WTC11 (cell line): ENCODE data around the gene TM7SF3. TPM values are rescaled to one million over a fixed set of nuclear protein-coding genes. Genes with fewer than 3 reads are reported as not detected.

Experiments
- ATAC-seq: fragments of 200-7000 bp; cut with Tn5 transposase; 2 replicates; pipeline ENCODE4 v1.10.0; 2021; ENCODE audit warnings: mild to moderate bottlenecking, moderate library complexity
- CTCF ChIA-PET: fragments of 300-600 bp; sonication (Branson Sonifier 250); formaldehyde crosslinking; loops from one replicate; lab custom pipeline; 2021; ENCODE audit warnings: antibody characterized with exemption; lab: Charles Lee
- POLR2A ChIA-PET: fragments of 350-600 bp; sonication (Branson Sonifier 250); formaldehyde crosslinking; loops from one replicate; lab custom pipeline; 2021; ENCODE audit warnings: antibody characterized with exemption; lab: Charles Lee
- DNase-seq: peaks from one replicate; pipeline ENCODE4 v3.0.0; 2021; ENCODE audit warnings: low spot score
- H3K27ac Mint-ChIP-seq: 2 replicates; pipeline ENCODE4 v1.8.0; 2021; ENCODE audit warnings: mixed read lengths
- H3K27me3 Mint-ChIP-seq: 2 replicates; pipeline ENCODE4 v1.8.0; 2021; ENCODE audit warnings: low read depth, mild to moderate bottlenecking, moderate library complexity, mixed read lengths
- H3K36me3 Mint-ChIP-seq: 2 replicates; pipeline ENCODE4 v1.8.0; 2021; ENCODE audit warnings: mixed read lengths
- H3K4me1 Mint-ChIP-seq: 2 replicates; pipeline ENCODE4 v1.8.0; 2022; ENCODE audit warnings: mixed read lengths
- H3K4me3 Mint-ChIP-seq: 2 replicates; pipeline ENCODE4 v1.8.0; 2021; ENCODE audit warnings: mild to moderate bottlenecking, moderate library complexity, mixed read lengths
- H3K9me3 Mint-ChIP-seq: 2 replicates; pipeline ENCODE4 v1.8.0; 2021; ENCODE audit warnings: mixed read lengths
- ATF1 ChIP-seq: sonication (generic); formaldehyde crosslinking; IDR thresholded peaks from 2 replicates; pipeline ENCODE4 v1.8.1; 2023; ENCODE audit warnings: mild to moderate bottlenecking, moderate library complexity, missing genetic modification reagents
- ELF4 ChIP-seq: sonication (generic); formaldehyde crosslinking; IDR thresholded peaks from 2 replicates; pipeline ENCODE4 v1.8.1; 2022; ENCODE audit warnings: low read depth, mild to moderate bottlenecking, moderate library complexity, missing genetic modification reagents
- FOXJ3 ChIP-seq: sonication (generic); formaldehyde crosslinking; IDR thresholded peaks from 2 replicates; pipeline ENCODE4 v1.9.0; 2021; ENCODE audit warnings: missing genetic modification reagents, mild to moderate bottlenecking, borderline replicate concordance
- FOXK1 ChIP-seq: sonication (generic); formaldehyde crosslinking; IDR thresholded peaks from 2 replicates; pipeline ENCODE4 v1.8.0; 2022; ENCODE audit warnings: mild to moderate bottlenecking, moderate library complexity, missing genetic modification reagents
- FOXP1 ChIP-seq: sonication (generic); formaldehyde crosslinking; IDR thresholded peaks from 2 replicates; pipeline ENCODE4 v1.8.0; 2022; ENCODE audit warnings: missing genetic modification reagents, mild to moderate bottlenecking, moderate library complexity, borderline replicate concordance
- KAT7 ChIP-seq: sonication (generic); formaldehyde crosslinking; IDR thresholded peaks from 2 replicates; pipeline ENCODE4 v1.8.1; 2023; ENCODE audit warnings: missing genetic modification reagents, mild to moderate bottlenecking, borderline replicate concordance
- MXD4 ChIP-seq: fragments of 250-450 bp; sonication (Bioruptor Pico); IDR thresholded peaks from 2 replicates; pipeline ENCODE4 v1.8.0; 2021; ENCODE audit warnings: mild to moderate bottlenecking, moderate library complexity, borderline replicate concordance
- MYBL2 ChIP-seq: sonication (generic); formaldehyde crosslinking; IDR thresholded peaks from 2 replicates; pipeline ENCODE4 v1.8.1; 2023; ENCODE audit warnings: mild to moderate bottlenecking, moderate library complexity, missing genetic modification reagents
- OVOL2 ChIP-seq: fragments of 250-450 bp; sonication (Bioruptor Pico); IDR thresholded peaks from 2 replicates; pipeline ENCODE4 v1.9.0; 2021; ENCODE audit warnings: mild to moderate bottlenecking, borderline replicate concordance
- ZNF121 ChIP-seq: sonication (generic); formaldehyde crosslinking; IDR thresholded peaks from 2 replicates; pipeline ENCODE4 v1.8.0; 2023; ENCODE audit warnings: missing genetic modification reagents
- ZNF232 ChIP-seq: sonication (generic); formaldehyde crosslinking; IDR thresholded peaks from 2 replicates; pipeline ENCODE4 v1.8.0; 2022; ENCODE audit warnings: mild to moderate bottlenecking, missing genetic modification reagents
- ZNF263 ChIP-seq: sonication (generic); formaldehyde crosslinking; IDR thresholded peaks from 2 replicates; pipeline ENCODE4 v1.8.1; 2022; ENCODE audit warnings: low read depth, mild to moderate bottlenecking, moderate library complexity, missing genetic modification reagents
- total RNA-seq: library from RNA; stranded (reverse); gene quantifications from 3 replicates; pipeline ENCODE4 v1.2.3, GENCODE V29; 2021
- TF ChIP-seq, protein P1 (sequence below): fragments of 200-600 bp; IDR thresholded peaks from 2 replicates; pipeline ENCODE4 v1.8.0; 2022; ENCODE audit warnings: antibody characterized with exemption
- TF ChIP-seq, protein P2 (sequence below): fragments of 250-450 bp; sonication (Bioruptor Pico); IDR thresholded peaks from 2 replicates; pipeline ENCODE4 v1.9.0; 2021; ENCODE audit warnings: mild to moderate bottlenecking, borderline replicate concordance
- TF ChIP-seq, protein P3 (sequence below): fragments of 250-450 bp; sonication (Bioruptor Pico); IDR thresholded peaks from 2 replicates; pipeline ENCODE4 v2.1.2; 2022; ENCODE audit warnings: mild to moderate bottlenecking, moderate library complexity
- TF ChIP-seq, protein P4 (sequence below): sonication (generic); formaldehyde crosslinking; IDR thresholded peaks from 2 replicates; pipeline ENCODE4 v1.8.1; 2023; ENCODE audit warnings: mild to moderate bottlenecking, missing genetic modification reagents, moderate library complexity
- TF ChIP-seq, protein P5 (sequence below): sonication (generic); formaldehyde crosslinking; IDR thresholded peaks from 2 replicates; pipeline ENCODE4 v1.8.1; 2023; ENCODE audit warnings: mild to moderate bottlenecking, missing genetic modification reagents
- TF ChIP-seq, protein P6 (sequence below): sonication (generic); formaldehyde crosslinking; IDR thresholded peaks from 2 replicates; pipeline ENCODE4 v1.8.0; 2022; ENCODE audit warnings: mild to moderate bottlenecking, missing genetic modification reagents
- TF ChIP-seq, protein P7 (sequence below): sonication (generic); formaldehyde crosslinking; conservative IDR thresholded peaks from 2 replicates; pipeline ENCODE4 v1.8.1; 2023; ENCODE audit warnings: mild to moderate bottlenecking, low read depth, missing genetic modification reagents, moderate library complexity

The TM7SF3 gene
- total RNA-seq, 1 experiment from 2014 or later = 75.3 TPM

DNA sequence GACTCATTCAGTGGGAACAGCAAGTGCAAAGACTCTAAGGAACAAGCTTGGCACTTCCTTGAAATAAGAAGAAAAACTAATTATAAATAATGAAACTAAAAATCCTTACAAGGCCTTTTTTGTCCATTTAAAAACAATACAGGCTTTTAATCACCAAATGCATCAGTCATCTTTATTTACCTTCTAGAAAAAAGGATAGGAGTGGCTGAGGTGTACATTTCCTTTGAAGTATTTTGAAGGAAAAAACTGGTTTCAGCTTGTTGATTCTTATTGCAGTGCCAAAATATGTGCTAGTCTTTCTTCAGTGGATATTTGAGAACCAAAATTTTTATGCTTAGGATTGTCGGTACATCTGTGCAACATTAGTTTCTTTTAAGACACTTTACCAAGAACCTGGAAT, 38.0 kb upstream of the TM7SF3 start:
- Mint-ChIP-seq H3K4me1 (no peaks in the 10 kb centered on the region), H3K36me3 (no peaks in the 10 kb centered on the region), H3K9me3 (no peaks in the 10 kb centered on the region), H3K27ac (no peak overlapping the region), H3K4me3 (no peak overlapping the region), H3K27me3 (no peaks in the 10 kb centered on the region)
- ChIA-PET POLR2A (no interaction called here), CTCF (interaction anchor here (0.6 kb wide), 1 partner anchor 13 kb away, joined by 3 read pairs; no protein-coding TSS in a partner anchor)
- no peak for ATAC-seq
- no peak for TF ChIP-seq ELF4 (CRISPR knock-in tag)
- TF ChIP-seq MXD4 (CRISPR knock-in tag) = no peak
- no peak for TF ChIP-seq ATF1 (CRISPR knock-in tag)
- TF ChIP-seq, protein P1, sequence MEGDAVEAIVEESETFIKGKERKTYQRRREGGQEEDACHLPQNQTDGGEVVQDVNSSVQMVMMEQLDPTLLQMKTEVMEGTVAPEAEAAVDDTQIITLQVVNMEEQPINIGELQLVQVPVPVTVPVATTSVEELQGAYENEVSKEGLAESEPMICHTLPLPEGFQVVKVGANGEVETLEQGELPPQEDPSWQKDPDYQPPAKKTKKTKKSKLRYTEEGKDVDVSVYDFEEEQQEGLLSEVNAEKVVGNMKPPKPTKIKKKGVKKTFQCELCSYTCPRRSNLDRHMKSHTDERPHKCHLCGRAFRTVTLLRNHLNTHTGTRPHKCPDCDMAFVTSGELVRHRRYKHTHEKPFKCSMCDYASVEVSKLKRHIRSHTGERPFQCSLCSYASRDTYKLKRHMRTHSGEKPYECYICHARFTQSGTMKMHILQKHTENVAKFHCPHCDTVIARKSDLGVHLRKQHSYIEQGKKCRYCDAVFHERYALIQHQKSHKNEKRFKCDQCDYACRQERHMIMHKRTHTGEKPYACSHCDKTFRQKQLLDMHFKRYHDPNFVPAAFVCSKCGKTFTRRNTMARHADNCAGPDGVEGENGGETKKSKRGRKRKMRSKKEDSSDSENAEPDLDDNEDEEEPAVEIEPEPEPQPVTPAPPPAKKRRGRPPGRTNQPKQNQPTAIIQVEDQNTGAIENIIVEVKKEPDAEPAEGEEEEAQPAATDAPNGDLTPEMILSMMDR = no peak
- TF ChIP-seq, protein P2, sequence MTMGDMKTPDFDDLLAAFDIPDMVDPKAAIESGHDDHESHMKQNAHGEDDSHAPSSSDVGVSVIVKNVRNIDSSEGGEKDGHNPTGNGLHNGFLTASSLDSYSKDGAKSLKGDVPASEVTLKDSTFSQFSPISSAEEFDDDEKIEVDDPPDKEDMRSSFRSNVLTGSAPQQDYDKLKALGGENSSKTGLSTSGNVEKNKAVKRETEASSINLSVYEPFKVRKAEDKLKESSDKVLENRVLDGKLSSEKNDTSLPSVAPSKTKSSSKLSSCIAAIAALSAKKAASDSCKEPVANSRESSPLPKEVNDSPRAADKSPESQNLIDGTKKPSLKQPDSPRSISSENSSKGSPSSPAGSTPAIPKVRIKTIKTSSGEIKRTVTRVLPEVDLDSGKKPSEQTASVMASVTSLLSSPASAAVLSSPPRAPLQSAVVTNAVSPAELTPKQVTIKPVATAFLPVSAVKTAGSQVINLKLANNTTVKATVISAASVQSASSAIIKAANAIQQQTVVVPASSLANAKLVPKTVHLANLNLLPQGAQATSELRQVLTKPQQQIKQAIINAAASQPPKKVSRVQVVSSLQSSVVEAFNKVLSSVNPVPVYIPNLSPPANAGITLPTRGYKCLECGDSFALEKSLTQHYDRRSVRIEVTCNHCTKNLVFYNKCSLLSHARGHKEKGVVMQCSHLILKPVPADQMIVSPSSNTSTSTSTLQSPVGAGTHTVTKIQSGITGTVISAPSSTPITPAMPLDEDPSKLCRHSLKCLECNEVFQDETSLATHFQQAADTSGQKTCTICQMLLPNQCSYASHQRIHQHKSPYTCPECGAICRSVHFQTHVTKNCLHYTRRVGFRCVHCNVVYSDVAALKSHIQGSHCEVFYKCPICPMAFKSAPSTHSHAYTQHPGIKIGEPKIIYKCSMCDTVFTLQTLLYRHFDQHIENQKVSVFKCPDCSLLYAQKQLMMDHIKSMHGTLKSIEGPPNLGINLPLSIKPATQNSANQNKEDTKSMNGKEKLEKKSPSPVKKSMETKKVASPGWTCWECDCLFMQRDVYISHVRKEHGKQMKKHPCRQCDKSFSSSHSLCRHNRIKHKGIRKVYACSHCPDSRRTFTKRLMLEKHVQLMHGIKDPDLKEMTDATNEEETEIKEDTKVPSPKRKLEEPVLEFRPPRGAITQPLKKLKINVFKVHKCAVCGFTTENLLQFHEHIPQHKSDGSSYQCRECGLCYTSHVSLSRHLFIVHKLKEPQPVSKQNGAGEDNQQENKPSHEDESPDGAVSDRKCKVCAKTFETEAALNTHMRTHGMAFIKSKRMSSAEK = no peak
- no peak for TF ChIP-seq MYBL2
- TF ChIP-seq, protein P3, sequence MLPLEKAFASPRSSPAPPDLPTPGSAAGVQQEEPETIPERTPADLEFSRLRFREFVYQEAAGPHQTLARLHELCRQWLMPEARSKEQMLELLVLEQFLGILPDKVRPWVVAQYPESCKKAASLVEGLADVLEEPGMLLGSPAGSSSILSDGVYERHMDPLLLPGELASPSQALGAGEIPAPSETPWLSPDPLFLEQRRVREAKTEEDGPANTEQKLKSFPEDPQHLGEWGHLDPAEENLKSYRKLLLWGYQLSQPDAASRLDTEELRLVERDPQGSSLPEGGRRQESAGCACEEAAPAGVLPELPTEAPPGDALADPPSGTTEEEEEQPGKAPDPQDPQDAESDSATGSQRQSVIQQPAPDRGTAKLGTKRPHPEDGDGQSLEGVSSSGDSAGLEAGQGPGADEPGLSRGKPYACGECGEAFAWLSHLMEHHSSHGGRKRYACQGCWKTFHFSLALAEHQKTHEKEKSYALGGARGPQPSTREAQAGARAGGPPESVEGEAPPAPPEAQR (CRISPR knock-in tag) = no peak
- TF ChIP-seq, protein P4, sequence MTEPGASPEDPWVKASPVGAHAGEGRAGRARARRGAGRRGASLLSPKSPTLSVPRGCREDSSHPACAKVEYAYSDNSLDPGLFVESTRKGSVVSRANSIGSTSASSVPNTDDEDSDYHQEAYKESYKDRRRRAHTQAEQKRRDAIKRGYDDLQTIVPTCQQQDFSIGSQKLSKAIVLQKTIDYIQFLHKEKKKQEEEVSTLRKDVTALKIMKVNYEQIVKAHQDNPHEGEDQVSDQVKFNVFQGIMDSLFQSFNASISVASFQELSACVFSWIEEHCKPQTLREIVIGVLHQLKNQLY (CRISPR knock-in tag) = no peak
- TF ChIP-seq, protein P5, sequence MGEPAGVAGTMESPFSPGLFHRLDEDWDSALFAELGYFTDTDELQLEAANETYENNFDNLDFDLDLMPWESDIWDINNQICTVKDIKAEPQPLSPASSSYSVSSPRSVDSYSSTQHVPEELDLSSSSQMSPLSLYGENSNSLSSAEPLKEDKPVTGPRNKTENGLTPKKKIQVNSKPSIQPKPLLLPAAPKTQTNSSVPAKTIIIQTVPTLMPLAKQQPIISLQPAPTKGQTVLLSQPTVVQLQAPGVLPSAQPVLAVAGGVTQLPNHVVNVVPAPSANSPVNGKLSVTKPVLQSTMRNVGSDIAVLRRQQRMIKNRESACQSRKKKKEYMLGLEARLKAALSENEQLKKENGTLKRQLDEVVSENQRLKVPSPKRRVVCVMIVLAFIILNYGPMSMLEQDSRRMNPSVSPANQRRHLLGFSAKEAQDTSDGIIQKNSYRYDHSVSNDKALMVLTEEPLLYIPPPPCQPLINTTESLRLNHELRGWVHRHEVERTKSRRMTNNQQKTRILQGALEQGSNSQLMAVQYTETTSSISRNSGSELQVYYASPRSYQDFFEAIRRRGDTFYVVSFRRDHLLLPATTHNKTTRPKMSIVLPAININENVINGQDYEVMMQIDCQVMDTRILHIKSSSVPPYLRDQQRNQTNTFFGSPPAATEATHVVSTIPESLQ (CRISPR knock-in tag) = no peak
- no peak for TF ChIP-seq ZNF263
- no peak for TF ChIP-seq FOXK1
- no peak for TF ChIP-seq ZNF232 (CRISPR knock-in tag)
- no peak for TF ChIP-seq FOXJ3
- TF ChIP-seq KAT7 (CRISPR knock-in tag) = no peak
- TF ChIP-seq FOXP1 (CRISPR knock-in tag) = no peak
- no peak for TF ChIP-seq OVOL2 (CRISPR knock-in tag)
- TF ChIP-seq ZNF121 (CRISPR knock-in tag) = no peak
- TF ChIP-seq, protein P6, sequence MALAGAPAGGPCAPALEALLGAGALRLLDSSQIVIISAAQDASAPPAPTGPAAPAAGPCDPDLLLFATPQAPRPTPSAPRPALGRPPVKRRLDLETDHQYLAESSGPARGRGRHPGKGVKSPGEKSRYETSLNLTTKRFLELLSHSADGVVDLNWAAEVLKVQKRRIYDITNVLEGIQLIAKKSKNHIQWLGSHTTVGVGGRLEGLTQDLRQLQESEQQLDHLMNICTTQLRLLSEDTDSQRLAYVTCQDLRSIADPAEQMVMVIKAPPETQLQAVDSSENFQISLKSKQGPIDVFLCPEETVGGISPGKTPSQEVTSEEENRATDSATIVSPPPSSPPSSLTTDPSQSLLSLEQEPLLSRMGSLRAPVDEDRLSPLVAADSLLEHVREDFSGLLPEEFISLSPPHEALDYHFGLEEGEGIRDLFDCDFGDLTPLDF (CRISPR knock-in tag) = no peak
- TF ChIP-seq, protein P7, sequence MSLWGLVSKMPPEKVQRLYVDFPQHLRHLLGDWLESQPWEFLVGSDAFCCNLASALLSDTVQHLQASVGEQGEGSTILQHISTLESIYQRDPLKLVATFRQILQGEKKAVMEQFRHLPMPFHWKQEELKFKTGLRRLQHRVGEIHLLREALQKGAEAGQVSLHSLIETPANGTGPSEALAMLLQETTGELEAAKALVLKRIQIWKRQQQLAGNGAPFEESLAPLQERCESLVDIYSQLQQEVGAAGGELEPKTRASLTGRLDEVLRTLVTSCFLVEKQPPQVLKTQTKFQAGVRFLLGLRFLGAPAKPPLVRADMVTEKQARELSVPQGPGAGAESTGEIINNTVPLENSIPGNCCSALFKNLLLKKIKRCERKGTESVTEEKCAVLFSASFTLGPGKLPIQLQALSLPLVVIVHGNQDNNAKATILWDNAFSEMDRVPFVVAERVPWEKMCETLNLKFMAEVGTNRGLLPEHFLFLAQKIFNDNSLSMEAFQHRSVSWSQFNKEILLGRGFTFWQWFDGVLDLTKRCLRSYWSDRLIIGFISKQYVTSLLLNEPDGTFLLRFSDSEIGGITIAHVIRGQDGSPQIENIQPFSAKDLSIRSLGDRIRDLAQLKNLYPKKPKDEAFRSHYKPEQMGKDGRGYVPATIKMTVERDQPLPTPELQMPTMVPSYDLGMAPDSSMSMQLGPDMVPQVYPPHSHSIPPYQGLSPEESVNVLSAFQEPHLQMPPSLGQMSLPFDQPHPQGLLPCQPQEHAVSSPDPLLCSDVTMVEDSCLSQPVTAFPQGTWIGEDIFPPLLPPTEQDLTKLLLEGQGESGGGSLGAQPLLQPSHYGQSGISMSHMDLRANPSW (CRISPR knock-in tag) = no peak
- DNase-seq = no peak
